Mucosa of descending colon (tissue), 3 donors: Measurements from ENCODE around the gene SOCS7. TPM values are rescaled to one million over a fixed set of nuclear protein-coding genes. Genes with fewer than 3 reads are reported as not detected.

Experiments used
- ATAC-seq: fragments of 200-7000 bp; cut with Tn5 transposase; one replicate; pipeline ENCODE4 v1.9.1; 2020; ENCODE audit warnings: mild to moderate bottlenecking, moderate library complexity
- DNase-seq, 3 donors: peaks; one replicate each; pipeline ENCODE4 v3.0.0-alpha.2; 2020
- H3K36me3 ChIP-seq: fragments of 200-600 bp; one replicate; pipeline ENCODE4 v1.8.0; 2021; ENCODE audit warnings: low read depth, mild to moderate bottlenecking
- H3K4me1 ChIP-seq: fragments of 200-600 bp; one replicate; pipeline ENCODE4 v1.8.0; 2021; ENCODE audit warnings: low read depth, mild to moderate bottlenecking
- H3K4me3 ChIP-seq: fragments of 200-600 bp; one replicate; pipeline ENCODE4 v1.8.0; 2021; ENCODE audit warnings: mild to moderate bottlenecking
- H3K9me3 ChIP-seq: fragments of 200-600 bp; one replicate; pipeline ENCODE4 v1.8.0; 2021; ENCODE audit warnings: mild to moderate bottlenecking
- intact Hi-C, 2 donors: fragments of 100-400 bp; cut with DNase I in 1 of 2; cut with micrococcal nuclease in 1 of 2; formaldehyde crosslinking; loops; one replicate each; pipeline versions ENCODE4 v1.11.0 to v1.11.1; 2022; cut with DNase I, micrococcal nuclease
- total RNA-seq, 3 donors: library from RNA; stranded (reverse); fragmentation: NEBNext Ultra II Directional in 2 of 3; extraction: Animal tissue kit (Norgen Biotek cat#: 25700) in 2 of 3; gene quantifications; one replicate each; pipeline versions ENCODE4 v1.2.1 to v1.2.4, GENCODE V29; 2021 to 2023
- TF ChIP-seq, protein P1 (sequence below): fragments of 200-600 bp; IDR thresholded peaks from one replicate; pipeline ENCODE4 v1.8.0; 2022; ENCODE audit warnings: antibody characterized with exemption, mild to moderate bottlenecking
- donor health status: DM: no; HTN: no; CAD: no; lungs with moderate emphysema.
- donor health status: DM: no; HTN: no; CAD: no.
- donor health status: DM: no; HTN: yes; CAD: no.

Gene SOCS7
- total RNA-seq, 3 donors from 2014 or later, result 11.4 to 26.2 (median 16.1) TPM

DNA sequence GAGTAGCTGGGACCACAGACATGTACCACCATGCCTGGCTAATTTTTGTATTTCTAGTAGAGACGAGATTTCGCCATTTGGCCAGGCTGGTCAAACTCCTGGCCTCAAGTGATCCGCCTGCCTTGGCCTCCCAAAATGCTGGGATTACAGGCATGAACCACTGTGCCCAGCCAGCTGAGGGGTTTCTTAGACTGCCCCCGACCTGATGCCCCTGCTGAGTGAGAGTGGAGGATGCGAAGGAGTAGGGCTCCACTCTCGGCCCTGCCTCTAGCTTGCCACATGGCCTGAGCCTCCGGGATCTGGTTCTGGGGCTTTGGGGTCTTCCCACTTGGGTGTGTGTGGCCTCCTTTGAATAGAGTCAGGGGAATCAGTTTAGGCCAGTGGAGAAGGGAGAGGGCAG lies 18.9 kb upstream of the SOCS7 start:
- no peaks in the 10 kb centered on the region for H3K9me3 ChIP-seq
- TF ChIP-seq, protein P1, sequence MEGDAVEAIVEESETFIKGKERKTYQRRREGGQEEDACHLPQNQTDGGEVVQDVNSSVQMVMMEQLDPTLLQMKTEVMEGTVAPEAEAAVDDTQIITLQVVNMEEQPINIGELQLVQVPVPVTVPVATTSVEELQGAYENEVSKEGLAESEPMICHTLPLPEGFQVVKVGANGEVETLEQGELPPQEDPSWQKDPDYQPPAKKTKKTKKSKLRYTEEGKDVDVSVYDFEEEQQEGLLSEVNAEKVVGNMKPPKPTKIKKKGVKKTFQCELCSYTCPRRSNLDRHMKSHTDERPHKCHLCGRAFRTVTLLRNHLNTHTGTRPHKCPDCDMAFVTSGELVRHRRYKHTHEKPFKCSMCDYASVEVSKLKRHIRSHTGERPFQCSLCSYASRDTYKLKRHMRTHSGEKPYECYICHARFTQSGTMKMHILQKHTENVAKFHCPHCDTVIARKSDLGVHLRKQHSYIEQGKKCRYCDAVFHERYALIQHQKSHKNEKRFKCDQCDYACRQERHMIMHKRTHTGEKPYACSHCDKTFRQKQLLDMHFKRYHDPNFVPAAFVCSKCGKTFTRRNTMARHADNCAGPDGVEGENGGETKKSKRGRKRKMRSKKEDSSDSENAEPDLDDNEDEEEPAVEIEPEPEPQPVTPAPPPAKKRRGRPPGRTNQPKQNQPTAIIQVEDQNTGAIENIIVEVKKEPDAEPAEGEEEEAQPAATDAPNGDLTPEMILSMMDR, result no peak
- no peak for DNase-seq
- intact Hi-C loops, result no loop called here
- no peak overlapping the region for H3K4me3 ChIP-seq
- H3K36me3 ChIP-seq, result no peaks in the 10 kb centered on the region
- H3K4me1 ChIP-seq, result no peaks in the 10 kb centered on the region
- ATAC-seq, result no peak

DNA sequence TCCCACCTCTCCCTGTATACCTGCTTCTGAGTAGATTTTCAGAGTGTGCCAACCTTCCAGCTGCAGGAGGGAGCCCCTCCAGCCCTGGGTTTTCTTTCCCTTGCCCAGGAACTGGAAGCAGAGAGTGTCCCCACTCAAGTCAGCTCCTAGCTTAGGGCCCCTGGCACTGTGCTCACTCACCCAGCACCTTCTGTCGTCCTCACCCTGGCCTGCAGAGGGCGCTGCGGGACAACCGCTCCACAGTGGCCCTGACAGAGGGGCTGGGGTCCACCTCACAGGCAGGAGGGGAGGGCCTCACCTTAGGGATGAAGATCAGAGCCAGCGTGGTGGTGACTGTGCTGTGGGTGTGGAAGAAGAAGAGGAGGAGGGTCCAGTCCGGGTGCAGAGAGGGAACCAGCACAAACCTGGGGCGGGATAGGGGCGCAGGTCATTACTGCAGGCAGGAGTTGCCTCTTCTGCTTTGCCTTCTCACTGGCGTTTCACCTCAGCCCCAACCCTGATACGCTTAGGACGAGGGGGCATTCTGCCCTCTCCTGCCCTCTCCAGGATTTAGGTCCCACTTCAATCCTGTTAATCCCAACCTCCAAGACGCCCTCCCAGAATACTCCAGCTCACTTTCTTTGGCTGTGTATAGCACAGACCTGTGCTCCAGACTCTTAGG lies 17.9 kb upstream of the SOCS7 start:
- intact Hi-C loops, result no loop called here
- H3K36me3 ChIP-seq, result no peaks in the 10 kb centered on the region
- H3K9me3 ChIP-seq, result no peaks in the 10 kb centered on the region
- TF ChIP-seq, protein P1, result no peak
- no peak overlapping the region for H3K4me3 ChIP-seq
- no peaks in the 10 kb centered on the region for H3K4me1 ChIP-seq
- DNase-seq, result peak in 2 of 3 donors; percentile 43 to 55
- peak; percentile 66 for ATAC-seq

DNA sequence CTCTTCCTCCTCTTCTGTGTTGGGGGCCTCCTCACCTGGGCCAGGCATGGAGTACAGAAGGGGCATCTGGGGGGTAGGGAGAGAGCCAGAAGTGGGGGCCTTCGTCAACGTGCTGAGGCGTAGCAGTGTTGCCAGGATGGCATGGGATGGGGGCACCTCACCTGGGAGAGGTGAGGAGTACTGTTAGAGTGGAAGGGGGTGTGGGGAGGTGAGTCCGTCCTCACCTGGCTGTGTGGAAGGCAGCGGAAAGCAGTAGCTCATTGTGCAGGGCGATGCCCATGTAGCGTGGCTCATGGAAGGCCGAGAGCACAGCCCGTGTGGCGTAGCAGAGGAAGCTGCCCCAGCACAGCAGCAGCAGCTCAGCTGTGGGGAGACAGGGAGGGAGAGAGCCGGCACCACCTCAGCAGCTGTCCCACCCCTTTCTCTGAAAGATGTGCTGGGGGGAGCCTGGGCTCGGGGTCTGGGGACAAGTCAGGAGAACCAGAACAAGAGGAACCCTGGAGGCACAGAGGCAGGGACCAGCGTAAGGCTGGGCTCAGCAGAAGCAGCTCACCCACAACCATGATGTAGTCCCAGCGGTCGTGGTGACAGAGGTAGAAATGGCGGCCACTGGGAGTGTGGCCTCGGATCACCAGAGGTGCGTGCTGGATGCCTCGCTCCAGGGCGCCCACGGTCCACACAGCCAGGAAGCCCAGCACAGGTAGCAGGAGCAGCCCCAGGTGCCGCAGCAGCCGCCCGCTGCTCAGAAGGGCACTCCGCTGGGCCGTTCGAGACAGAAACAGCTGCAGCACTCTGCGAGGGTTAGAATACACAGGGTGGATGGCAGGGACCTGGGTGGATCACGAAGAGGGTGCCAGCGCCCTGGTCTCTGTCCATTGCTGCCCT lies 16.9 kb upstream of the SOCS7 start:
- ATAC-seq, result no peak
- Histone ChIP-seq H3K4me3 (no peak overlapping the region), H3K9me3 (no peaks in the 10 kb centered on the region), H3K36me3 (no peaks in the 10 kb centered on the region), H3K4me1 (no peaks in the 10 kb centered on the region)
- intact Hi-C loops, result no loop called here
- TF ChIP-seq, protein P1, result no peak
- no peak for DNase-seq

DNA sequence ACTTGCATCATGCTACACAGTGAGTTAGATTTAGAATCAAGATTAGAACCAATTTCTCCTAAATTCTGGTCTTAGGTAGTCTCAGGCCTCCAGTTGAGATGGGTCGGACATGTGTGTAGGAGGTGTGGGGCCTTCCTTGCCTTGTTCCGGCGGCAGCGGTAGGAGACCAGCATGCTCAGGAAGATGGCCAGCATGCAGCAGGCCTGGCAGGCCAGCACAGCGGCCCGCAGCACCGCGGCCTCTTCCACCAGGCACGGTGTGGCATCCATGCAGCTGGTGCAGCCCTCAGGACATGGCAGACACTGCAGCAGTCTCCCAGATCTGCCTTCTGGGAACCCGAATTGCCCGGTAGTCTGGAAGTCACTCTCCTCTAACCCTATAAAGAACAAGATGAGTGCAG lies 14.8 kb upstream of the SOCS7 start:
- no peaks in the 10 kb centered on the region for H3K9me3 ChIP-seq
- ATAC-seq (no peak), DNase-seq (no peak)
- TF ChIP-seq, protein P1, result no peak
- intact Hi-C loops, result no loop called here
- no peaks in the 10 kb centered on the region for H3K36me3 ChIP-seq
- H3K4me1 ChIP-seq, result no peaks in the 10 kb centered on the region
- H3K4me3 ChIP-seq, result no peak overlapping the region

DNA sequence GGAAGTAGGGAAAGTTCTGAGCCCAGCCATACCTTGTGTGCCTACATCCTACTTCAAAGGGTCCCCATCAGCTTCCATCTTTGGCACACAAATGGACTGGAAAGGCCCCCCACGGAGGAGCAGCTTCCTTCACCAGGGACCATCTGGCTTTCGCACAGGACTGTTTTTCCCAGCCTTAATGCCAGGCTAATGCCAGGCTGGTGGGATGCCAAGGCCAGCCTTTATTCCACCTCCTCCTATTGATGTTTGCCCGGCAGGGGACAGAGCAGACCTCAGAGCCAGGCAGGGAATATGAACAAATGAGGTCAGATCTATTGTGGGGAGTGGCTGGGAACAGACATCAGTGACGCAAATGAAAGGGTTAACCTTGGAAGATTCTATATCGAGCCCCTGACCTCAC lies 13.6 kb upstream of the SOCS7 start:
- Histone ChIP-seq H3K36me3 (no peaks in the 10 kb centered on the region), H3K4me1 (no peaks in the 10 kb centered on the region), H3K9me3 (no peaks in the 10 kb centered on the region), H3K4me3 (no peak overlapping the region)
- TF ChIP-seq, protein P1, result no peak
- DNase-seq (no peak), ATAC-seq (no peak)
- intact Hi-C loops, result no loop called here
